ENCODE measurements around the gene STAMBPL1.
"Not testable (repeated sequence)": the region's sequence is repeated elsewhere in the genome, so short reads cannot be mapped to it uniquely, and the experiment has no call there.

Gene STAMBPL1

DNA sequence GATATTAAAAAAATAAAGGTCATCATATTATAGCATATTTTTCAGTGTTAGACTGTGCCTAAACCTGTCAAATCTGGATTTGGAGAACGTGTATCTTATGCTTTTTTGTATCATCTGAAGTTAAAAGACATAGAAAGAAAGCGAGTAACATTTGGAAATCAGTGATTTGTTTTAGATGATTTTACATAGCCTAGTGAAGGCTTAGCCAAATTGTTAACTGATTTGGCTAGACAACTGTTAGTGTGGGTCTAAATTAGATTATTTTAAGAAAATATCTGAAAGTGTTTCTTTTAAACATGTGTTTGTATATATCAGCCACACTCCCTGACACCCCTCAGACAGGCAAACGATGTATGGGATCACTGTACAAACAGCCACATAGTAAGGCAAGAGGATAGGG is 36.9 kb downstream of the STAMBPL1 start:
- Mint-ChIP-seq H3K9me3 (no peaks in the 10 kb centered on the region), H3K36me3 (peaks cover 68% of the 10 kb centered on the region), H3K4me1 (no peaks in the 10 kb centered on the region), H3K27ac (no peak overlapping the region), H3K4me3 (no peak overlapping the region)
- DNase-seq (ENCODE audit: low spot score in 2 of 2) (no peak), ATAC-seq (no peak)

DNA sequence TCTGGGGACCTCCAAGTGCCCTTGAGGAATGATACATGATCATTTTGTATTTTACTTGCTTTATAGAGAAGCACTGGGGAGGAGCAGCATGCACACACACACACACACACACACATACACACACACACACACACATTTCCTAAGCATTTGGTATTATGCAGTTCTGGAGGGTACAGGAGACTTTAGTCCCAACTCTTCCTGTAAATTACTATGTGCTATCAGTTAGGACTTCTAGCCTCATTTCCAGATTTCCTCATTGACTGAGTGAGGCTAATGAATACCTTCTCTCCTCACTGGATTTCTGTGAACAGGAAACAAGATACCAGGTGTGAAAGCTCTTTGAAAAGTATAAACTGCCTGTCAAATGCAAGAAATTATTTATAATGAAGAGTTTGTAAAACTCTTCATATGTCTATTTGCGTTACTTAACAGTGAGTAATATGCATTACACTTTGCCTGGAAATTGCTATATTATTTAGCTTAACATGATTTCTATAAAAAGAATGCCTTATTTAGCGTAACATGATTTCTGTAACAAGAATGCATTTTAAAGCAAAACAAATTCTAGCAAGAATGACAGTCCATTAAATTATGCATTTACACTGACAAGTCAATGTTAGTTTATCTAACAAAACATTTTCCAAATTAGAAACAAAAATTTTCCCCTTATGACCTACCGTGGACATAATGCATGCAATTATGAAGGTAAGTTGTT is 38.3 kb downstream of the STAMBPL1 start:
- Mint-ChIP-seq H3K27ac (no peak overlapping the region), H3K4me3 (no peak overlapping the region), H3K4me1 (no peaks in the 10 kb centered on the region), H3K9me3 (no peaks in the 10 kb centered on the region), H3K36me3 (peaks cover 73% of the 10 kb centered on the region)
- no peak for DNase-seq (ENCODE audit: low spot score in 2 of 2)
- no peak for ATAC-seq

DNA sequence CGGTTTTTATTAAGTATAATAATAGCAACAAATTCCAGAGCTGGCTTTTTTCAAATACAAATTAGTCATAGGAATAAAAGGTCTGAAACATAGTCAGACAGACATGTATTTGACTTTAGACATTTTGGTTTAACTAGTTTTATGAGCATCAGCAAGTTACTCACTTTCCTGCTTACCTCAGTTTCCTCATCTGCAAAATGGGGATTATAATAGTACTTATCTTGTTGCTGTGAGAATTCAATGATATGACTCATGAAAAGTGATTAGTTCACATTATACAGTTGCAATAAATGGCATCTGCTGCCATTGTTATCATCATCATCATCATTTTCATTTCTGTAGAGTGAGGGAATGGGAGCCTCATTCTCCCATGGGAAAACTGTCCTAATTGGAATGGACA is 39.0 kb downstream of the STAMBPL1 start:
- DNase-seq (ENCODE audit: low spot score in 2 of 2), result no peak
- peaks cover 80% of the 10 kb centered on the region for H3K36me3 Mint-ChIP-seq
- ATAC-seq, result no peak
- H3K4me3 Mint-ChIP-seq, result no peak overlapping the region
- H3K9me3 Mint-ChIP-seq, result no peaks in the 10 kb centered on the region
- H3K4me1 Mint-ChIP-seq, result no peaks in the 10 kb centered on the region
- H3K27ac Mint-ChIP-seq, result no peak overlapping the region

- H3K27ac Mint-ChIP-seq, result no peak overlapping the region
- H3K36me3 Mint-ChIP-seq, result peaks cover 82% of the 10 kb centered on the region
- ATAC-seq, result no peak
- H3K9me3 Mint-ChIP-seq, result no peaks in the 10 kb centered on the region
- no peak for DNase-seq (ENCODE audit: low spot score in 2 of 2)
- H3K4me3 Mint-ChIP-seq, result no peak overlapping the region
- H3K4me1 Mint-ChIP-seq, result peaks cover 6% of the 10 kb centered on the region
Observed at GRCh38 chr10:88920198-88920597, 40.2 kb downstream of the STAMBPL1 start.

GRCh38 chr10:88920986-88921593 is 41.0 kb downstream of the STAMBPL1 start:
- peaks cover 81% of the 10 kb centered on the region for H3K36me3 Mint-ChIP-seq
- DNase-seq (ENCODE audit: low spot score in 2 of 2) (no peak), ATAC-seq (no peak)
- H3K27ac Mint-ChIP-seq, result no peak overlapping the region
- peaks cover 6% of the 10 kb centered on the region for H3K4me1 Mint-ChIP-seq
- no peak overlapping the region for H3K4me3 Mint-ChIP-seq
- H3K9me3 Mint-ChIP-seq, result no peaks in the 10 kb centered on the region

- no peak for ATAC-seq
- no peak for DNase-seq (ENCODE audit: low spot score in 2 of 2)
- H3K4me3 Mint-ChIP-seq, result no peak overlapping the region
- no peak overlapping the region for H3K27ac Mint-ChIP-seq
- H3K9me3 Mint-ChIP-seq, result no peaks in the 10 kb centered on the region
- H3K4me1 Mint-ChIP-seq, result peaks cover 6% of the 10 kb centered on the region
- H3K36me3 Mint-ChIP-seq, result peaks cover 81% of the 10 kb centered on the region
Observed at GRCh38 chr10:88922041-88922440, 42.0 kb downstream of the STAMBPL1 start.

- Mint-ChIP-seq H3K9me3 (no peaks in the 10 kb centered on the region), H3K27ac (peak overlapping the region; percentile 58), H3K4me1 (peaks cover 6% of the 10 kb centered on the region), H3K36me3 (peaks cover 78% of the 10 kb centered on the region), H3K4me3 (no peak overlapping the region)
- no peak for ATAC-seq
- DNase-seq (ENCODE audit: low spot score in 2 of 2), result no peak
Observed at GRCh38 chr10:88923520-88923919, 43.5 kb downstream of the STAMBPL1 start.

GRCh38 chr10:88926566-88927415 is 46.7 kb downstream of the STAMBPL1 start:
- Mint-ChIP-seq H3K4me1 (peaks cover 6% of the 10 kb centered on the region), H3K4me3 (no peak overlapping the region), H3K9me3 (no peaks in the 10 kb centered on the region), H3K36me3 (peaks cover 52% of the 10 kb centered on the region), H3K27ac (no peak overlapping the region)
- no peak for DNase-seq (ENCODE audit: low spot score in 2 of 2)
- no peak for ATAC-seq

GRCh38 chr10:88927416-88927690 is 47.3 kb downstream of the STAMBPL1 start:
- Mint-ChIP-seq H3K4me3 (no peak overlapping the region), H3K36me3 (peaks cover 46% of the 10 kb centered on the region), H3K4me1 (peaks cover 7% of the 10 kb centered on the region), H3K9me3 (no peaks in the 10 kb centered on the region), H3K27ac (no peak overlapping the region)
- no peak for ATAC-seq
- no peak for DNase-seq (ENCODE audit: low spot score in 2 of 2)

GRCh38 chr10:88928254-88928653 is 48.2 kb downstream of the STAMBPL1 start:
- Mint-ChIP-seq H3K9me3 (no peaks in the 10 kb centered on the region), H3K27ac (no peak overlapping the region), H3K36me3 (peaks cover 37% of the 10 kb centered on the region), H3K4me1 (peaks cover 12% of the 10 kb centered on the region), H3K4me3 (no peak overlapping the region)
- no peak for ATAC-seq
- DNase-seq (ENCODE audit: low spot score in 2 of 2), result no peak

DNA sequence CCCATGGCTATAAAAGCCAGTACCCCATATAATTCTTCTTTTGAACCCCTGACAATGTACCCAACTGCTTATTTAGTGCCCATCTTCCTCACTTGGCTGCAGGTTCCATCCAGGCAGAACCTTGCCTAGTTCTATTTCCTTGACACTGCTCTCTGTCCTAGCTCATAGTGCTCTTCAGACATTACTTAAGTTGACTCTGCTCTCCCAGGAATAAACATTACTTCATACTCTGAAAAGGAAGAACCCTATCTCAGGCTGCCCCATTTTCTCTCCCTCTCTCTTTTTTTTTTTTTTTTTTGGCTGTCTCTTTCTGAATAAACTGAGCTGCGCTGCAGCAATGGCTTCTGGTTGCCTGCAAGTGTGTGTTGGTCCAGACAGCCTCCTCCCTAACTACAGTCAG is 51.5 kb downstream of the STAMBPL1 start:
- Mint-ChIP-seq H3K4me3 (no peak overlapping the region), H3K36me3 (peaks cover 20% of the 10 kb centered on the region), H3K4me1 (peaks cover 19% of the 10 kb centered on the region), H3K9me3 (no peaks in the 10 kb centered on the region), H3K27ac (no peak overlapping the region)
- DNase-seq (ENCODE audit: low spot score in 2 of 2) (no peak), ATAC-seq (no peak)

GRCh38 chr10:88932029-88932428 is 52.0 kb downstream of the STAMBPL1 start:
- Mint-ChIP-seq H3K4me1 (peaks cover 23% of the 10 kb centered on the region), H3K36me3 (peaks cover 19% of the 10 kb centered on the region), H3K27ac (peak overlapping the region; percentile 43)
- H3K4me3 Mint-ChIP-seq; ATAC-seq; DNase-seq (ENCODE audit: low spot score in 2 of 2); H3K9me3 Mint-ChIP-seq: not testable (repeated sequence)

- peak overlapping the region; percentile 43 for H3K27ac Mint-ChIP-seq
- no peak overlapping the region for H3K4me3 Mint-ChIP-seq
- peaks cover 23% of the 10 kb centered on the region for H3K4me1 Mint-ChIP-seq
- H3K36me3 Mint-ChIP-seq, result peaks cover 24% of the 10 kb centered on the region
- H3K9me3 Mint-ChIP-seq, result no peaks in the 10 kb centered on the region
- ATAC-seq (peak; percentile 74), DNase-seq (ENCODE audit: low spot score in 2 of 2) (peak in 1 of 2 donors; percentile 61)
Observed at GRCh38 chr10:88932539-88933256, 52.7 kb downstream of the STAMBPL1 start.

DNA sequence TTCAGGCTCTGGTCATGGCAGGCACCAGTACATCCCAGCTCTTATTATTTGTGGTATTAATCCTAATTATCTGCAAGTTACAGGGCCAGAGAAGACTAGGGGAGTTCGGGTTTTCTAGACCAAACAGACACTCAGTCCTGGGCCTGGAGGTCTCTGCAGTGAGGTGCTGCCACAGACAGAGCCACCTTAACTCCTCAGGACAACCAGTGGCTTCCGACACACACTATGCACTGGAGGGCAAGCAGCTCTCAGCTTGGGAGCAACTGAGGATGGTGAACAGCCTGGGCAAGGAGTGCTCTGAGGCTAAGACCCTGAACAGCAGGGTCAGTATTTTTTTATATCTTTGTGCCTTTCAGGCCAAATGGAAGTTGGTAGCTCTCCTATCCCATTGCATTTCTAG is 53.5 kb downstream of the STAMBPL1 start:
- H3K9me3 Mint-ChIP-seq, result no peaks in the 10 kb centered on the region
- no peak for DNase-seq (ENCODE audit: low spot score in 2 of 2)
- no peak overlapping the region for H3K27ac Mint-ChIP-seq
- peaks cover 33% of the 10 kb centered on the region for H3K36me3 Mint-ChIP-seq
- ATAC-seq, result no peak
- H3K4me3 Mint-ChIP-seq, result no peak overlapping the region
- peaks cover 23% of the 10 kb centered on the region for H3K4me1 Mint-ChIP-seq

GRCh38 chr10:88934900-88935672 is 55.0 kb downstream of the STAMBPL1 start:
- no peaks in the 10 kb centered on the region for H3K9me3 Mint-ChIP-seq
- peaks cover 23% of the 10 kb centered on the region for H3K4me1 Mint-ChIP-seq
- peak; percentile 35 to 77 for DNase-seq (ENCODE audit: low spot score in 2 of 2)
- ATAC-seq, result peak; percentile 80
- peak overlapping the region; percentile 63 for H3K27ac Mint-ChIP-seq
- peaks cover 46% of the 10 kb centered on the region for H3K36me3 Mint-ChIP-seq
- H3K4me3 Mint-ChIP-seq, result peak overlapping the region; percentile 27
